HG02884 (cell line): ENCODE measurements around the gene PPM1B.
"Not testable (repeated sequence)": the region's sequence is repeated elsewhere in the genome, so short reads cannot be mapped to it uniquely, and the experiment has no call there.

Source experiments
- ATAC-seq: cut with Tn5 transposase; IDR thresholded peaks from one replicate; pipeline ENCODE4 v1.9.1; 2021; ENCODE audit warnings: mild to moderate bottlenecking, moderate library complexity; ENCODE audit not compliant: unreplicated experiment

PPM1B gene

GRCh38 chr2:44246840-44247369 is 78.2 kb downstream of the PPM1B start:
- no peak for ATAC-seq

- no peak for ATAC-seq
Measured at GRCh38 chr2:44247924-44248323, 79.2 kb downstream of the PPM1B start.

- not testable (repeated sequence) for ATAC-seq
Measured at GRCh38 chr2:44249269-44249668, 80.6 kb downstream of the PPM1B start.

- peak; percentile 69 for ATAC-seq
Measured at GRCh38 chr2:44250376-44250775, 81.7 kb downstream of the PPM1B start.

GRCh38 chr2:44254023-44254422 is 85.3 kb downstream of the PPM1B start:
- ATAC-seq = no peak

- not testable (repeated sequence) for ATAC-seq
Measured at GRCh38 chr2:44255704-44256103, 87.0 kb downstream of the PPM1B start.

GRCh38 chr2:44257802-44258201 is 89.1 kb downstream of the PPM1B start:
- ATAC-seq = not testable (repeated sequence)

- no peak for ATAC-seq
Measured at GRCh38 chr2:44267269-44267795, 98.7 kb downstream of the PPM1B start.

GRCh38 chr2:44267796-44268648 is 99.3 kb downstream of the PPM1B start:
- ATAC-seq = no peak

GRCh38 chr2:44269831-44270230 is 101.2 kb downstream of the PPM1B start:
- ATAC-seq = no peak

- no peak for ATAC-seq
Measured at GRCh38 chr2:44271296-44271695, 102.6 kb downstream of the PPM1B start.

GRCh38 chr2:44273076-44273475 is 104.4 kb downstream of the PPM1B start:
- ATAC-seq = no peak

GRCh38 chr2:44273596-44273995 is 104.9 kb downstream of the PPM1B start:
- no peak for ATAC-seq

- ATAC-seq = no peak
Measured at GRCh38 chr2:44275927-44276303, 107.2 kb downstream of the PPM1B start.

GRCh38 chr2:44277541-44277940 is 108.9 kb downstream of the PPM1B start:
- no peak for ATAC-seq

- no peak for ATAC-seq
Measured at GRCh38 chr2:44280869-44281268, 112.2 kb downstream of the PPM1B start.
